B cell (primary cell): Measurements from ENCODE around the gene TRIP10. TPM values are rescaled to one million over a fixed set of nuclear protein-coding genes. Genes with fewer than 3 reads are reported as not detected.
A peak's percentile ranks its signal among the peaks of the same experiment; 100 is the strongest.

Source experiments
- ATAC-seq: fragments of 200-7000 bp; cut with Tn5 transposase; one replicate; pipeline ENCODE4 v1.10.0; 2021; ENCODE audit warnings: low read depth, mild to moderate bottlenecking, moderate number of reproducible peaks, moderate library complexity
- CTCF ChIA-PET: fragments of 350-600 bp; sonication (Branson Sonifier 250); formaldehyde crosslinking; loops from one replicate; lab custom pipeline; 2021; ENCODE audit warnings: antibody characterized with exemption, inconsistent platforms; lab: Charles Lee
- POLR2A ChIA-PET: fragments of 350-600 bp; sonication (Branson Sonifier 250); formaldehyde crosslinking; loops from one replicate; lab custom pipeline; 2021; ENCODE audit warnings: antibody characterized with exemption; lab: Charles Lee
- DNase-seq: peaks from one replicate; pipeline ENCODE4 v3.0.0; 2013
- H2AFZ ChIP-seq: 2 replicates; pipeline ENCODE4 v1.6.1; 2012; ENCODE audit warnings: mild to moderate bottlenecking, low read depth, low read length; ENCODE audit not compliant: insufficient read depth, poor library complexity, severe bottlenecking
- H3K27ac ChIP-seq, 2 donors: 1 replicate in 1 of 2; 2 replicates in 1 of 2; pipeline ENCODE4 v1.5.1; 2012 to 2013; ENCODE audit warnings: low read length in 2 of 2, mild to moderate bottlenecking in 2 of 2, moderate library complexity in 1 of 2
- H3K27me3 ChIP-seq, 4 experiments: fragments of 200-600 bp in 1 of 4; sonication (generic) in 1 of 4; replicated peaks in 1 of 4; 1 replicate in 2 of 4; 2 replicates in 2 of 4; pipeline versions ENCODE4 v1.6.1 to v1.7.0; 2013 to 2016; ENCODE audit warnings: low read length in 3 of 4, mild to moderate bottlenecking in 2 of 4, mixed read lengths in 1 of 4, moderate library complexity in 1 of 4; ENCODE audit not compliant: insufficient read depth in 4 of 4, control insufficient read depth in 3 of 4; ENCODE audit errors: control extremely low read depth in 1 of 4
- H3K36me3 ChIP-seq, 2 experiments: replicated peaks in 1 of 2; 1 replicate in 1 of 2; 2 replicates in 1 of 2; pipeline versions ENCODE4 v1.6.1 to v1.7.1; 2013; ENCODE audit warnings: low read length in 1 of 2; ENCODE audit not compliant: insufficient read depth in 2 of 2, control insufficient read depth in 1 of 2; ENCODE audit errors: control extremely low read depth in 1 of 2, extremely low read depth in 1 of 2
- H3K4me1 ChIP-seq, 2 donors: fragments of 200-600 bp in 1 of 2; sonication (generic) in 1 of 2; 1 replicate in 1 of 2; 2 replicates in 1 of 2; pipeline versions ENCODE4 v1.5.1 to v1.6.1; 2013 to 2017; ENCODE audit warnings: low read length in 2 of 2; ENCODE audit not compliant: control insufficient read depth in 2 of 2, insufficient read depth in 2 of 2
- H3K4me2 ChIP-seq: replicated peaks from 2 replicates; pipeline ENCODE3; 2012; ENCODE audit warnings: mild to moderate bottlenecking, low read depth, low read length; ENCODE audit not compliant: poor library complexity, severe bottlenecking
- H3K4me3 ChIP-seq, 5 experiments: fragments of 200-600 bp in 1 of 5; sonication (generic) in 1 of 5; 1 replicate in 3 of 5; 2 replicates in 2 of 5; pipeline versions ENCODE4 v1.5.1 to v1.7.0; 2011 to 2016; ENCODE audit warnings: low read length in 4 of 5, mild to moderate bottlenecking in 4 of 5, low read depth in 2 of 5, control low read depth in 1 of 5, moderate library complexity in 1 of 5; ENCODE audit not compliant: insufficient read depth in 1 of 5; ENCODE audit errors: control extremely low read depth in 1 of 5, extremely low read depth in 1 of 5
- H3K79me2 ChIP-seq: fragments of 200-600 bp; sonication (generic); one replicate; pipeline ENCODE4 v1.6.0; 2016; ENCODE audit warnings: low read length; ENCODE audit not compliant: control insufficient read depth, insufficient read depth
- H3K9ac ChIP-seq: fragments of 200-600 bp; sonication (generic); 2 replicates; pipeline ENCODE4 v1.6.1; 2017; ENCODE audit warnings: mild to moderate bottlenecking, low read length, moderate library complexity
- H3K9me3 ChIP-seq, 3 donors: one replicate each; pipeline versions ENCODE4 v1.6.1 to v1.7.1; 2013; ENCODE audit warnings: low read length in 2 of 3; ENCODE audit not compliant: control insufficient read depth in 2 of 3, insufficient read depth in 1 of 3; ENCODE audit errors: control extremely low read depth in 1 of 3
- H4K20me1 ChIP-seq: 2 replicates; pipeline ENCODE4 v1.6.0; 2012; ENCODE audit warnings: mild to moderate bottlenecking, low read length; ENCODE audit not compliant: insufficient read depth, control insufficient read depth, poor library complexity, severe bottlenecking
- H3K27ac Mint-ChIP-seq: one replicate; pipeline ENCODE4 v1.8.0; 2021; ENCODE audit warnings: mixed read lengths
- H3K27me3 Mint-ChIP-seq: one replicate; pipeline ENCODE4 v1.8.0; 2021; ENCODE audit warnings: mixed read lengths
- H3K4me1 Mint-ChIP-seq: one replicate; pipeline ENCODE4 v1.8.0; 2021; ENCODE audit warnings: mixed read lengths
- H3K4me3 Mint-ChIP-seq: one replicate; pipeline ENCODE4 v1.8.0; 2021; ENCODE audit warnings: mixed read lengths
- H3K9me3 Mint-ChIP-seq: one replicate; pipeline ENCODE4 v1.8.0; 2022; ENCODE audit warnings: mixed read lengths; ENCODE audit not compliant: insufficient read depth
- EZH2 ChIP-seq: IDR thresholded peaks from 2 replicates; pipeline ENCODE4 v1.6.1; 2012; ENCODE audit warnings: borderline replicate concordance, low read depth, mild to moderate bottlenecking, moderate library complexity, low read length; ENCODE audit not compliant: insufficient read depth, poor library complexity, severe bottlenecking
- WGBS: methylation state at CpG from one replicate; pipeline ENCODE4 v1.1.5; 2013; ENCODE audit warnings: missing lambda C conversion rate; ENCODE audit not compliant: insufficient coverage; 5-methylcytosine and 5-hydroxymethylcytosine counted together
- intact Hi-C: fragments of 100-400 bp; cut with micrococcal nuclease; formaldehyde crosslinking; loops from one replicate; pipeline ENCODE4 v1.10.0; 2022
- polyA plus RNA-seq: library from polyadenylated mRNA; depleted of rRNA; stranded (reverse); fragments of >200 nt; gene quantifications from 2 replicates; pipeline ENCODE4 v1.2.3, GENCODE V29; 2012
- total RNA-seq, 2 donors: library from RNA; stranded (reverse); fragments of 120-200 nt in 1 of 2; gene quantifications; 1 replicate in 1 of 2; 2 replicates in 1 of 2; pipeline versions ENCODE4 v1.2.3 to v1.2.4, GENCODE V29; 2013 to 2022
- TF ChIP-seq, protein P1 (sequence below): fragments of 200-600 bp; IDR thresholded peaks from one replicate; pipeline ENCODE4 v1.8.0; 2022; ENCODE audit warnings: antibody characterized with exemption, mild to moderate bottlenecking

Gene TRIP10
- total and polyA plus RNA-seq, 2 donors (not counting 1 experiment from before 2014, with no cell fraction given) = 5.9 to 42.7 TPM

DNA sequence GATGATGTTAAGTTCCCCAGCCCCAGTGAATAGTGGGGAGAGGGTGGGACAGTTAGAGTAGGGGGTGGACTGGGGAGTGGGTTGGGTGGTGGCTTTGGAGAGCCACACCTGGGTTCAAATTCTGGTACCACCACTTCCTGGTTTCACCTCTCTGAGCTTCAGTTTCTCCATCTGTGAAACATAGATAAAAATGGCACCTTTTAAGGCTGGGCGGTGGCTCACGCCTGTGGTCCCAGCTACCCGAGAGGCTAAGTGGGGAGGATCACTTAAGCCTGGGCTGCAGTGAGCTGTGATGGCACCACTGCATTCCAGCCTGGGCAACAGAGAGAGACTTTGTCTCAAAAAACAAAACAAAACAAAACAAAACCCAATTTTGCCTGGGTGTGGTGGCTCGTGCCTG is 38.9 kb downstream of the TRIP10 start:
- Mint-ChIP-seq H3K27me3 (no peaks in the 10 kb centered on the region), H3K4me3 (no peak overlapping the region), H3K4me1 (peaks cover 56% of the 10 kb centered on the region), H3K9me3 (no peaks in the 10 kb centered on the region), H3K27ac (peak overlapping the region; percentile 77)
- no peak overlapping the region for H2AFZ ChIP-seq
- H3K79me2 ChIP-seq = peaks cover 96% of the 10 kb centered on the region
- no peak for TF ChIP-seq EZH2
- TF ChIP-seq, protein P1, sequence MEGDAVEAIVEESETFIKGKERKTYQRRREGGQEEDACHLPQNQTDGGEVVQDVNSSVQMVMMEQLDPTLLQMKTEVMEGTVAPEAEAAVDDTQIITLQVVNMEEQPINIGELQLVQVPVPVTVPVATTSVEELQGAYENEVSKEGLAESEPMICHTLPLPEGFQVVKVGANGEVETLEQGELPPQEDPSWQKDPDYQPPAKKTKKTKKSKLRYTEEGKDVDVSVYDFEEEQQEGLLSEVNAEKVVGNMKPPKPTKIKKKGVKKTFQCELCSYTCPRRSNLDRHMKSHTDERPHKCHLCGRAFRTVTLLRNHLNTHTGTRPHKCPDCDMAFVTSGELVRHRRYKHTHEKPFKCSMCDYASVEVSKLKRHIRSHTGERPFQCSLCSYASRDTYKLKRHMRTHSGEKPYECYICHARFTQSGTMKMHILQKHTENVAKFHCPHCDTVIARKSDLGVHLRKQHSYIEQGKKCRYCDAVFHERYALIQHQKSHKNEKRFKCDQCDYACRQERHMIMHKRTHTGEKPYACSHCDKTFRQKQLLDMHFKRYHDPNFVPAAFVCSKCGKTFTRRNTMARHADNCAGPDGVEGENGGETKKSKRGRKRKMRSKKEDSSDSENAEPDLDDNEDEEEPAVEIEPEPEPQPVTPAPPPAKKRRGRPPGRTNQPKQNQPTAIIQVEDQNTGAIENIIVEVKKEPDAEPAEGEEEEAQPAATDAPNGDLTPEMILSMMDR = no peak
- H3K9ac ChIP-seq = no peak overlapping the region
- DNase-seq = no peak
- intact Hi-C loops = loop anchor here (10.0 kb wide), 1 partner anchor 566 kb away; the partner anchor contains the start of gene ARHGEF18
- peaks cover 30 to 59% of the 10 kb centered on the region in 2 donors for H3K4me1 ChIP-seq
- H4K20me1 ChIP-seq = peaks cover 85% of the 10 kb centered on the region
- no peak overlapping the region for H3K4me3 ChIP-seq
- peaks cover 3 to 49% of the 10 kb centered on the region in 2 experiments for H3K36me3 ChIP-seq
- no peaks in the 10 kb centered on the region for H3K27me3 ChIP-seq
- peak overlapping the region; percentile 4 to 65 for H3K27ac ChIP-seq
- H3K4me2 ChIP-seq = peak overlapping the region; percentile 43
- no peak for ATAC-seq
- WGBS = 57% methylated on average over 4 of the region's 4 CpGs
- ChIA-PET POLR2A (interaction anchor here (2.5 kb wide), 1 partner anchor 23 kb away, joined by 6 read pairs; no protein-coding TSS in a partner anchor), CTCF (interaction anchor here (0.7 kb wide), 1 partner anchor 66 kb away, joined by 3 read pairs; no protein-coding TSS in a partner anchor)
- no peaks in the 10 kb centered on the region for H3K9me3 ChIP-seq

GRCh38 chr19:6779206-6779605 is 39.7 kb downstream of the TRIP10 start:
- DNase-seq = no peak
- H3K27ac Mint-ChIP-seq = peak overlapping the region; percentile 53
- H4K20me1 ChIP-seq = peaks cover 87% of the 10 kb centered on the region
- no peak overlapping the region for H3K9ac ChIP-seq
- no peak overlapping the region for H3K4me3 Mint-ChIP-seq
- H3K4me1 Mint-ChIP-seq = peaks cover 54% of the 10 kb centered on the region
- intact Hi-C loops = loop anchor here (10.0 kb wide), 1 partner anchor 566 kb away; the partner anchor contains the start of gene ARHGEF18
- CTCF ChIA-PET = interaction anchor here (0.7 kb wide), 1 partner anchor 65 kb away, joined by 3 read pairs; no protein-coding TSS in a partner anchor
- TF ChIP-seq, protein P1 = no peak
- TF ChIP-seq EZH2 = no peak
- peaks cover 97% of the 10 kb centered on the region for H3K79me2 ChIP-seq
- 100% methylated on average over 1 of the region's 4 CpGs for WGBS
- peaks cover 30 to 54% of the 10 kb centered on the region in 2 donors for H3K4me1 ChIP-seq
- H3K4me3 ChIP-seq = no peak overlapping the region
- H3K27ac ChIP-seq = peak overlapping the region in 1 of 2 donors; percentile 30
- POLR2A ChIA-PET = interaction anchor here (2.5 kb wide), 1 partner anchor 22 kb away, joined by 6 read pairs; no protein-coding TSS in a partner anchor
- H3K27me3 Mint-ChIP-seq = no peaks in the 10 kb centered on the region
- no peaks in the 10 kb centered on the region for H3K27me3 ChIP-seq
- peaks cover 3 to 49% of the 10 kb centered on the region in 2 experiments for H3K36me3 ChIP-seq
- H3K9me3 Mint-ChIP-seq = no peaks in the 10 kb centered on the region
- no peak for ATAC-seq
- no peaks in the 10 kb centered on the region for H3K9me3 ChIP-seq
- no peak overlapping the region for H3K4me2 ChIP-seq
- no peak overlapping the region for H2AFZ ChIP-seq
